Liver (tissue), 9 donors: Measurements from ENCODE around the gene ENG. TPM values are rescaled to one million over a fixed set of nuclear protein-coding genes. Genes with fewer than 3 reads are reported as not detected.
"Not testable (repeated sequence)": the region's sequence is repeated elsewhere in the genome, so short reads cannot be mapped to it uniquely, and the experiment has no call there.

Experiments
- DNase-seq: peaks from one replicate; pipeline ENCODE4 v3.0.0-alpha.2; 2017; ENCODE audit warnings: low spot score
- H3K27ac ChIP-seq, 2 donors: one replicate each; pipeline ENCODE4 v1.7.0; 2013; ENCODE audit warnings: inconsistent platforms in 2 of 2, low read length in 2 of 2, control low read depth in 1 of 2, low read depth in 1 of 2, mild to moderate bottlenecking in 1 of 2
- H3K27me3 ChIP-seq, 4 donors: one replicate each; pipeline versions ENCODE4 v1.6.1 to v1.7.0; 2013; ENCODE audit warnings: low read length in 3 of 4, inconsistent platforms in 1 of 4, mild to moderate bottlenecking in 1 of 4, moderate library complexity in 1 of 4; ENCODE audit not compliant: control insufficient read depth in 4 of 4, insufficient read depth in 4 of 4
- H3K36me3 ChIP-seq, 4 donors: one replicate each; pipeline versions ENCODE4 v1.6.1 to v1.7.0; 2013; ENCODE audit warnings: low read length in 3 of 4, mild to moderate bottlenecking in 3 of 4, low read depth in 1 of 4, moderate library complexity in 1 of 4; ENCODE audit not compliant: control insufficient read depth in 4 of 4, insufficient read depth in 3 of 4
- H3K4me1 ChIP-seq, 4 donors: one replicate each; pipeline versions ENCODE4 v1.6.1 to v1.7.0; 2013; ENCODE audit warnings: low read length in 3 of 4, mild to moderate bottlenecking in 3 of 4, moderate library complexity in 1 of 4; ENCODE audit not compliant: control insufficient read depth in 4 of 4, insufficient read depth in 4 of 4
- H3K4me3 ChIP-seq, 3 donors: one replicate each; pipeline versions ENCODE4 v1.6.1 to v1.7.0; 2013; ENCODE audit warnings: low read length in 3 of 3, control low read depth in 1 of 3, low read depth in 1 of 3, mild to moderate bottlenecking in 1 of 3
- H3K9ac ChIP-seq, 2 donors: one replicate each; pipeline ENCODE4 v1.7.0; 2013; ENCODE audit warnings: low read length in 2 of 2, mild to moderate bottlenecking in 2 of 2, moderate library complexity in 2 of 2, control low read depth in 1 of 2, low read depth in 1 of 2
- H3K9me3 ChIP-seq, 4 donors: one replicate each; pipeline versions ENCODE4 v1.6.1 to v1.7.0; 2013; ENCODE audit warnings: low read length in 3 of 4; ENCODE audit not compliant: control insufficient read depth in 4 of 4
- FOXA1 ChIP-seq: IDR thresholded peaks from 2 replicates; pipeline ENCODE4 v1.6.1; 2016; ENCODE audit warnings: antibody characterized with exemption
- FOXA2 ChIP-seq: IDR thresholded peaks from 2 replicates; pipeline ENCODE4 v1.6.1; 2016; ENCODE audit warnings: antibody characterized with exemption
- GABPA ChIP-seq, 2 donors: IDR thresholded peaks in 1 of 2; conservative IDR thresholded peaks in 1 of 2; 2 replicates each; pipeline ENCODE4 v1.6.1; 2016; ENCODE audit warnings: antibody characterized with exemption in 2 of 2, mild to moderate bottlenecking in 1 of 2, moderate library complexity in 1 of 2
- HNF4A ChIP-seq, 2 donors: conservative IDR thresholded peaks; 2 replicates each; pipeline ENCODE4 v1.6.1; 2016; ENCODE audit warnings: antibody characterized with exemption in 2 of 2, mild to moderate bottlenecking in 2 of 2
- HNF4G ChIP-seq: IDR thresholded peaks from 2 replicates; pipeline ENCODE4 v1.6.1; 2016; ENCODE audit warnings: antibody characterized with exemption
- JUND ChIP-seq, 2 donors: IDR thresholded peaks; 2 replicates each; pipeline ENCODE4 v1.6.1; 2016; ENCODE audit warnings: antibody characterized with exemption in 2 of 2
- NR2F2 ChIP-seq: IDR thresholded peaks from 2 replicates; pipeline ENCODE4 v1.6.1; 2016; ENCODE audit warnings: antibody characterized with exemption
- RAD21 ChIP-seq, 2 donors: IDR thresholded peaks; 2 replicates each; pipeline ENCODE4 v1.6.1; 2016; ENCODE audit warnings: antibody characterized with exemption in 2 of 2, mild to moderate bottlenecking in 2 of 2
- RXRA ChIP-seq, 2 donors: IDR thresholded peaks; 2 replicates each; pipeline ENCODE4 v1.6.1; 2017 to 2018; ENCODE audit warnings: antibody characterized with exemption in 2 of 2, mild to moderate bottlenecking in 1 of 2
- SP1 ChIP-seq: IDR thresholded peaks from 2 replicates; pipeline ENCODE4 v1.6.1; 2018; ENCODE audit warnings: antibody characterized with exemption, mild to moderate bottlenecking
- TAF1 ChIP-seq: conservative IDR thresholded peaks from 2 replicates; pipeline ENCODE4 v1.6.1; 2016; ENCODE audit warnings: antibody characterized with exemption, mild to moderate bottlenecking
- YY1 ChIP-seq: IDR thresholded peaks from 2 replicates; pipeline ENCODE4 v1.6.1; 2016; ENCODE audit warnings: antibody characterized with exemption, mild to moderate bottlenecking
- WGBS: extraction: QIAGEN DNeasy Blood & Tissue Kit; methylation state at CpG from one replicate; pipeline ENCODE4 v1.1.7; 2013; 5-methylcytosine and 5-hydroxymethylcytosine counted together
- polyA plus RNA-seq, 2 donors: library from polyadenylated mRNA; stranded (reverse) in 1 of 2; unstranded in 1 of 2; fragments of 200-250 nt in 1 of 2; fragments of >200 nt in 1 of 2; fragmentation: Nextera tagmentation in 1 of 2; extraction: Ambion mirVana in 1 of 2; gene quantifications; one replicate each; pipeline versions ENCODE4 v1.2.1 to v1.2.3, GENCODE V29; 2013 to 2015
- total RNA-seq, 2 donors: library from RNA; depleted of rRNA; stranded (reverse); fragments of >200 nt; gene quantifications; one replicate each; pipeline ENCODE4 v1.2.3, GENCODE V29; 2014
- TF ChIP-seq, protein P1 (sequence below): fragments of 150-350 bp; IDR thresholded peaks from 2 replicates; pipeline ENCODE4 v1.5.1; 2017; ENCODE audit warnings: improper control_type of control experiment, low read depth, low read length; ENCODE audit not compliant: missing input control
- TF ChIP-seq, protein P2 (sequence below): IDR thresholded peaks from 2 replicates; pipeline ENCODE4 v1.6.1; 2016; ENCODE audit warnings: antibody characterized with exemption, mild to moderate bottlenecking
- TF ChIP-seq, protein P3 (sequence below): IDR thresholded peaks from 2 replicates; pipeline ENCODE4 v1.6.1; 2016; ENCODE audit warnings: antibody characterized with exemption
- donor health status: healthy.
- donor health status: healthy.
- donor health status: healthy.
- donor health status: healthy.
- donor health status: healthy.

ENG gene
- total and polyA plus RNA-seq, 4 donors: 12.8 to 91.3 (median 24.2) TPM

DNA sequence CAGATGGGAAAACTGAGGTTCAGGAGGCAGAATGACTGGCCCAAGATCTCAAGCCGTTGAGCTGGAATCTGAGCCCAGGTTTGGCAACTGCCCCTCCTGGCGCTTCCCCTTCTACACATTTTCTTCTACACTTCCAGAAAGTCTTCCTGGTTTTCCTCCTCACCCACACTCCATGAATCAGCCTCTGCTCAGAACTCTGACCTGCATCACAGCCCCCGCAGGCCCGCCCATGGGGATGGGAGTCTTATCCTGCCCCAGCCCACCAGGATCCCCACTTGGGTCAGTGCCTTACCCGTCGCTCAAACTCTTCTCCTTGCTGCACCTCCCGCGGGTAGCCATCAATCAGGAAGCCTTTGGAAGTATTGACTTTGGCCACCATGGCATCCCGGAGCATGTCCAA lies 17.1 kb upstream of the ENG start:
- no peak overlapping the region for H3K9ac ChIP-seq
- H3K4me3 ChIP-seq: no peak overlapping the region
- H3K9me3 ChIP-seq: no peaks in the 10 kb centered on the region
- no peaks in the 10 kb centered on the region for H3K27me3 ChIP-seq
- H3K36me3 ChIP-seq: peaks cover 0 to 6% (median under 1%) of the 10 kb centered on the region in 4 donors
- TF ChIP-seq RXRA (IDR thresholded peaks at IDR 0.05) (no peak), SP1 (no peak), YY1 (no peak), NR2F2 (no peak), HNF4A (conservative IDR thresholded peaks at IDR 0.05) (no peak), TAF1 (no peak), FOXA2 (no peak)
- TF ChIP-seq, protein P1, sequence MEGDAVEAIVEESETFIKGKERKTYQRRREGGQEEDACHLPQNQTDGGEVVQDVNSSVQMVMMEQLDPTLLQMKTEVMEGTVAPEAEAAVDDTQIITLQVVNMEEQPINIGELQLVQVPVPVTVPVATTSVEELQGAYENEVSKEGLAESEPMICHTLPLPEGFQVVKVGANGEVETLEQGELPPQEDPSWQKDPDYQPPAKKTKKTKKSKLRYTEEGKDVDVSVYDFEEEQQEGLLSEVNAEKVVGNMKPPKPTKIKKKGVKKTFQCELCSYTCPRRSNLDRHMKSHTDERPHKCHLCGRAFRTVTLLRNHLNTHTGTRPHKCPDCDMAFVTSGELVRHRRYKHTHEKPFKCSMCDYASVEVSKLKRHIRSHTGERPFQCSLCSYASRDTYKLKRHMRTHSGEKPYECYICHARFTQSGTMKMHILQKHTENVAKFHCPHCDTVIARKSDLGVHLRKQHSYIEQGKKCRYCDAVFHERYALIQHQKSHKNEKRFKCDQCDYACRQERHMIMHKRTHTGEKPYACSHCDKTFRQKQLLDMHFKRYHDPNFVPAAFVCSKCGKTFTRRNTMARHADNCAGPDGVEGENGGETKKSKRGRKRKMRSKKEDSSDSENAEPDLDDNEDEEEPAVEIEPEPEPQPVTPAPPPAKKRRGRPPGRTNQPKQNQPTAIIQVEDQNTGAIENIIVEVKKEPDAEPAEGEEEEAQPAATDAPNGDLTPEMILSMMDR: no peak
- TF ChIP-seq, protein P2, sequence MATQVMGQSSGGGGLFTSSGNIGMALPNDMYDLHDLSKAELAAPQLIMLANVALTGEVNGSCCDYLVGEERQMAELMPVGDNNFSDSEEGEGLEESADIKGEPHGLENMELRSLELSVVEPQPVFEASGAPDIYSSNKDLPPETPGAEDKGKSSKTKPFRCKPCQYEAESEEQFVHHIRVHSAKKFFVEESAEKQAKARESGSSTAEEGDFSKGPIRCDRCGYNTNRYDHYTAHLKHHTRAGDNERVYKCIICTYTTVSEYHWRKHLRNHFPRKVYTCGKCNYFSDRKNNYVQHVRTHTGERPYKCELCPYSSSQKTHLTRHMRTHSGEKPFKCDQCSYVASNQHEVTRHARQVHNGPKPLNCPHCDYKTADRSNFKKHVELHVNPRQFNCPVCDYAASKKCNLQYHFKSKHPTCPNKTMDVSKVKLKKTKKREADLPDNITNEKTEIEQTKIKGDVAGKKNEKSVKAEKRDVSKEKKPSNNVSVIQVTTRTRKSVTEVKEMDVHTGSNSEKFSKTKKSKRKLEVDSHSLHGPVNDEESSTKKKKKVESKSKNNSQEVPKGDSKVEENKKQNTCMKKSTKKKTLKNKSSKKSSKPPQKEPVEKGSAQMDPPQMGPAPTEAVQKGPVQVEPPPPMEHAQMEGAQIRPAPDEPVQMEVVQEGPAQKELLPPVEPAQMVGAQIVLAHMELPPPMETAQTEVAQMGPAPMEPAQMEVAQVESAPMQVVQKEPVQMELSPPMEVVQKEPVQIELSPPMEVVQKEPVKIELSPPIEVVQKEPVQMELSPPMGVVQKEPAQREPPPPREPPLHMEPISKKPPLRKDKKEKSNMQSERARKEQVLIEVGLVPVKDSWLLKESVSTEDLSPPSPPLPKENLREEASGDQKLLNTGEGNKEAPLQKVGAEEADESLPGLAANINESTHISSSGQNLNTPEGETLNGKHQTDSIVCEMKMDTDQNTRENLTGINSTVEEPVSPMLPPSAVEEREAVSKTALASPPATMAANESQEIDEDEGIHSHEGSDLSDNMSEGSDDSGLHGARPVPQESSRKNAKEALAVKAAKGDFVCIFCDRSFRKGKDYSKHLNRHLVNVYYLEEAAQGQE: no peak
- no peak overlapping the region for H3K27ac ChIP-seq
- no peak for DNase-seq
- 94% methylated on average over 9 of the region's 9 CpGs for WGBS
- peaks cover 6 to 22% (median 14%) of the 10 kb centered on the region in 4 donors for H3K4me1 ChIP-seq

DNA sequence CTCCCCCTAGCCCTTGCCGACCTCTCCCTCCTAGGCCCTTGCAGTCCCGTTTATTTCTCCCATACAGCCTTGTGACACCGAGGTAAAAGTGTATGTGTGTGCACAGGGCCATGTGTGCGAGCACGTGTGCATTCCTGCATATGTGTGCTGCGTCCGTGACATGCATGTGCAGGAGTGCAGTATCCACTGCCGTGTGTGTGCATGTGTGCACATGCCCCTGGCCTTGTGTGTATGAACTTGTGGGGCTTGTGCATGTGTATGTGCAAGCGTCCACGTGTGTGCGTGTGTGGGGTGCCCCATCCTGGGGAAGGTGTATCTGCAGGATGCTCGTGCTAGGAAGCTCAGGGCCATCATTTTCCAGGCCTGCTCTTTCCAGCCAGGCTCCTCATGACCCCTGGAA lies 16.4 kb upstream of the ENG start:
- no peak for TF ChIP-seq SP1
- no peak for TF ChIP-seq YY1
- no peak for TF ChIP-seq RXRA (IDR thresholded peaks at IDR 0.05)
- TF ChIP-seq RAD21 (IDR thresholded peaks at IDR 0.05): no peak
- no peak for TF ChIP-seq NR2F2
- TF ChIP-seq TAF1: no peak
- TF ChIP-seq FOXA2: no peak
- no peak for TF ChIP-seq HNF4G
- TF ChIP-seq, protein P3, sequence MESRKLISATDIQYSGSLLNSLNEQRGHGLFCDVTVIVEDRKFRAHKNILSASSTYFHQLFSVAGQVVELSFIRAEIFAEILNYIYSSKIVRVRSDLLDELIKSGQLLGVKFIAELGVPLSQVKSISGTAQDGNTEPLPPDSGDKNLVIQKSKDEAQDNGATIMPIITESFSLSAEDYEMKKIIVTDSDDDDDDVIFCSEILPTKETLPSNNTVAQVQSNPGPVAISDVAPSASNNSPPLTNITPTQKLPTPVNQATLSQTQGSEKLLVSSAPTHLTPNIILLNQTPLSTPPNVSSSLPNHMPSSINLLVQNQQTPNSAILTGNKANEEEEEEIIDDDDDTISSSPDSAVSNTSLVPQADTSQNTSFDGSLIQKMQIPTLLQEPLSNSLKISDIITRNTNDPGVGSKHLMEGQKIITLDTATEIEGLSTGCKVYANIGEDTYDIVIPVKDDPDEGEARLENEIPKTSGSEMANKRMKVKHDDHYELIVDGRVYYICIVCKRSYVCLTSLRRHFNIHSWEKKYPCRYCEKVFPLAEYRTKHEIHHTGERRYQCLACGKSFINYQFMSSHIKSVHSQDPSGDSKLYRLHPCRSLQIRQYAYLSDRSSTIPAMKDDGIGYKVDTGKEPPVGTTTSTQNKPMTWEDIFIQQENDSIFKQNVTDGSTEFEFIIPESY: no peak
- TF ChIP-seq GABPA (IDR thresholded peaks at IDR 0.05 in 1 of 2, conservative IDR thresholded peaks at IDR 0.05 in 1 of 2): no peak
- TF ChIP-seq JUND (IDR thresholded peaks at IDR 0.05): no peak
- no peak for TF ChIP-seq FOXA1
- DNase-seq: no peak
- no peaks in the 10 kb centered on the region for H3K27me3 ChIP-seq
- no peak overlapping the region for H3K27ac ChIP-seq
- WGBS: 87% methylated on average over 12 of the region's 12 CpGs
- peaks cover 6 to 17% (median 11%) of the 10 kb centered on the region in 4 donors for H3K4me1 ChIP-seq
- H3K4me3 ChIP-seq: no peak overlapping the region
- no peak overlapping the region for H3K9ac ChIP-seq
- H3K36me3 ChIP-seq: peaks cover 0 to 6% (median under 1%) of the 10 kb centered on the region in 4 donors
- H3K9me3 ChIP-seq: no peaks in the 10 kb centered on the region

DNA sequence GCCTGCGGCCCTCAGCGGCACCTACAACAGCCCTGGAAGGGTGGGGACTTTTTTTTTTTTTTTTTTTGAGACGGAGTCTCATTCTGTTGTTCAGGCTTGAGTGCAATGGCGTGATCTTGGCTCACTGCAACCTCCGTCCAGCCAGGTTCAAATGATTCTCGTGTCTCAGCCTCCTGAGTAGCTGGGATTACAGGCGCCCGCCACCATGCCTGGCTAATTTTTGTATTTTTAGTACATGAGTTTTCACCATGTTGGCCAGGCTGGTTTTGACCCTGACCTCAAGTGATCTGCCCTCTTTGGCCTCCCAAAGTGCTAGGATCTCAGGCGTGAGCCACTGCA lies 15.7 kb upstream of the ENG start:
- not testable (repeated sequence) for H3K27ac ChIP-seq, H3K9ac ChIP-seq, H3K27me3 ChIP-seq, H3K4me3 ChIP-seq, H3K36me3 ChIP-seq, DNase-seq, H3K9me3 ChIP-seq
- peaks cover 6 to 11% (median 9%) of the 10 kb centered on the region in 4 donors for H3K4me1 ChIP-seq
- 78% methylated on average over 9 of the region's 9 CpGs for WGBS
